HG03175 (cell line): Measurements from ENCODE around the gene COL15A1.
"Not testable (repeated sequence)": the region's sequence is repeated elsewhere in the genome, so short reads cannot be mapped to it uniquely, and the experiment has no call there.

Experiments used
- ATAC-seq: cut with Tn5 transposase; IDR thresholded peaks from one replicate; pipeline ENCODE4 v1.9.1; 2021; ENCODE audit warnings: mild to moderate bottlenecking, moderate library complexity; ENCODE audit not compliant: unreplicated experiment

The COL15A1 gene

GRCh38 chr9:99074902-99075245 lies 131.2 kb downstream of the COL15A1 start:
- ATAC-seq = no peak

GRCh38 chr9:99075246-99075912 lies 131.7 kb downstream of the COL15A1 start:
- ATAC-seq = no peak

- no peak for ATAC-seq
Measured at GRCh38 chr9:99076030-99076429, 132.3 kb downstream of the COL15A1 start.

GRCh38 chr9:99076483-99077171 lies 132.9 kb downstream of the COL15A1 start:
- ATAC-seq = peak; percentile 51

- ATAC-seq = no peak
Measured at GRCh38 chr9:99078717-99079116, 135.0 kb downstream of the COL15A1 start.

- ATAC-seq = no peak
Measured at GRCh38 chr9:99079542-99079941, 135.8 kb downstream of the COL15A1 start.

GRCh38 chr9:99083051-99083450 lies 139.3 kb downstream of the COL15A1 start:
- no peak for ATAC-seq

GRCh38 chr9:99085949-99086948 lies 142.5 kb downstream of the COL15A1 start:
- no peak for ATAC-seq

GRCh38 chr9:99087462-99087861 lies 143.8 kb downstream of the COL15A1 start:
- ATAC-seq = no peak

GRCh38 chr9:99090336-99091130 lies 146.8 kb downstream of the COL15A1 start:
- ATAC-seq = no peak

GRCh38 chr9:99092643-99093491 lies 149.2 kb downstream of the COL15A1 start:
- ATAC-seq = no peak

- ATAC-seq = no peak
Measured at GRCh38 chr9:99093492-99093791, 149.7 kb downstream of the COL15A1 start.

- no peak for ATAC-seq
Measured at GRCh38 chr9:99095565-99095964, 151.9 kb downstream of the COL15A1 start.

GRCh38 chr9:99096409-99096808 lies 152.7 kb downstream of the COL15A1 start:
- ATAC-seq = no peak

GRCh38 chr9:99099806-99100585 lies 156.3 kb downstream of the COL15A1 start:
- ATAC-seq = not testable (repeated sequence)

GRCh38 chr9:99101271-99101670 lies 157.6 kb downstream of the COL15A1 start:
- no peak for ATAC-seq

- no peak for ATAC-seq
Measured at GRCh38 chr9:99101812-99102211, 158.1 kb downstream of the COL15A1 start.

GRCh38 chr9:99103054-99103895 lies 159.6 kb downstream of the COL15A1 start:
- ATAC-seq = no peak
